ENCODE results near the gene DNAJC8. TPM values are rescaled to one million over a fixed set of nuclear protein-coding genes. Genes with fewer than 3 reads are reported as not detected.

Gene DNAJC8
- total and polyA plus RNA-seq, 10 of the 15 experiments (the other 5 are each of a cell fraction or from before 2014, with no cell fraction given) = 91.2 to 296 (median 152) TPM

DNA sequence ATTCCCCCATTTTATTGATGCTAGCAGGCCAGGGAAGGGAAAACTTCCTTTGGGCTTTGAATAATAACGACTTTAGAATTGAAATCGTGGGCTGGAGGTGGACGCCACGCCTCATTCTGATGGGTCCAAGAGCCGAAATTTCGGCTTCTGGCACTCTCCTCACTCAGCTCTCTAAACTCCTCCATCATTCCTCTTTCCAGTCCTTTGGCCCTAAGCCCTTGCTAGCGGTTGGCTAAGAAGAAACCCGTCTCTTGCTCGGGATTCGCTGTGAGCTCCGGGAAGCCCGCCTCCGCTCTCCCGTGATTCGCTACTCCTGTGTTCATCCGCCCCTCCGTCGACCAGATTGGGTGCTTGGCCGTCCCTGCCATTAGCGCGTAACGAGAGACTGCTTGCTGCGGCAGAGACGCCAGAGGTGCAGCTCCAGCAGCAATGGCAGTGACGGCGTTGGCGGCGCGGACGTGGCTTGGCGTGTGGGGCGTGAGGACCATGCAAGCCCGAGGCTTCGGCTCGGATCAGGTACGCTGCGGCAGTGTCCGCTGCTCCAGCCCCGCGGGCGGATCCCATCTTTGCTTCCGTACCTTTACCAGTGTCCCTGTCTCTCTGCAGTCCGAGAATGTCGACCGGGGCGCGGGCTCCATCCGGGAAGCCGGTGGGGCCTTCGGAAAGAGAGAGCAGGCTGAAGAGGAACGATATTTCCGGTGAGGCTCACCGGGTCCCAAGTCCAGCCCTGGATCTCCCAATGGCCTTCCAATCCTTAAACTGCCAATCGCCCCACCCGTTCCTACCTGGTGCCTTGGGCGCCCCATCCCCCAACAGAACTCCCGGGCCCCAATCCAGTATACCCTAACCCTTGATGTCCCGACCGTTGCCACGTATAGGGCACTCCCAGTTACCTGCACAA, 3.2 kb upstream of the DNAJC8 start, which contains the start of gene ATP5IF1 (continued):
- peak in 1 of 2 experiments; percentile 28; a peak in 1 of 4 replicates for TF ChIP-seq BHLHE40 (IDR thresholded peaks at IDR 0.05; ENCODE audit: borderline replicate concordance in 1 of 2, low read depth in 2 of 2, low read length in 1 of 2)
- peak; percentile 91 for TF ChIP-seq POLR2AphosphoS2 (IDR thresholded peaks at IDR 0.05; ENCODE audit: low read depth, low read length)
- peak; percentile 92; the same call in 1 of the 2 replicates for TF ChIP-seq SMAD5 (IDR thresholded peaks at IDR 0.05; ENCODE audit: low read depth)
- peak; percentile 63 for TF ChIP-seq RFX5 (IDR thresholded peaks at IDR 0.05; ENCODE audit: low read depth, low read length)
- TF ChIP-seq ESRRA (IDR thresholded peaks at IDR 0.05; ENCODE audit: low read length) = peak; percentile 23; the same call in 1 of the 2 replicates
- TF ChIP-seq SUPT20H (IDR thresholded peaks at IDR 0.05; ENCODE audit: borderline replicate concordance, control insufficient read depth, low read depth, low read length) = no peak
- TF ChIP-seq E4F1 (IDR thresholded peaks at IDR 0.05; ENCODE audit: borderline replicate concordance, partially characterized antibody) = no peak
- TF ChIP-seq CHD2 (IDR thresholded peaks at IDR 0.05; ENCODE audit: borderline replicate concordance, low read depth, low read length) = peak; percentile 94
- no peak for TF ChIP-seq ASH2L (IDR thresholded peaks at IDR 0.05; ENCODE audit: borderline replicate concordance, low read depth)
- TF ChIP-seq ETV6 (conservative IDR thresholded peaks at IDR 0.05 in 1 of 2, IDR thresholded peaks at IDR 0.05 in 1 of 2; ENCODE audit: borderline replicate concordance in 1 of 2, low read depth in 1 of 2) = no peak
- TF ChIP-seq KDM1A (IDR thresholded peaks at IDR 0.05; ENCODE audit: borderline replicate concordance) = no peak
- no peak for TF ChIP-seq JUND (IDR thresholded peaks at IDR 0.05; ENCODE audit: low read depth, low read length)
- TF ChIP-seq WRNIP1 (IDR thresholded peaks at IDR 0.05; ENCODE audit: borderline replicate concordance, low read depth, low read length) = no peak
- TF ChIP-seq MEF2B (IDR thresholded peaks at IDR 0.05; ENCODE audit: partially characterized antibody, poor library complexity, severe bottlenecking) = no peak
- TF ChIP-seq ZNF24 (IDR thresholded peaks at IDR 0.05) = no peak
- peak; percentile 88 for TF ChIP-seq NKRF (conservative IDR thresholded peaks at IDR 0.05)
- no peak for TF ChIP-seq ZNF384 (IDR thresholded peaks at IDR 0.05; ENCODE audit: borderline replicate concordance, low read depth, low read length)
- TF ChIP-seq ATF7 (IDR thresholded peaks at IDR 0.05; ENCODE audit: low read depth) = peak; percentile 35; the same call in 1 of the 2 replicates
- no peak for TF ChIP-seq SPI1 (IDR thresholded peaks at IDR 0.05; ENCODE audit: borderline replicate concordance, insufficient read depth, low read depth, low read length)
- TF ChIP-seq PML (IDR thresholded peaks at IDR 0.05; ENCODE audit: low read length) = peak; percentile 85; the same call in 1 of the 2 replicates
- TF ChIP-seq NFXL1 (IDR thresholded peaks at IDR 0.05; ENCODE audit: borderline replicate concordance) = no peak
- TF ChIP-seq RB1 (IDR thresholded peaks at IDR 0.05; ENCODE audit: borderline replicate concordance) = peak; percentile 85; the same call in 1 of the 2 replicates
- peak; percentile 84 for TF ChIP-seq YY1 (IDR thresholded peaks at IDR 0.05; ENCODE audit: low read depth, low read length)
- TF ChIP-seq IKZF1 (conservative IDR thresholded peaks at IDR 0.05) = peak; percentile 58
- peak; percentile 37 for TF ChIP-seq RELA (IDR thresholded peaks at IDR 0.05; ENCODE audit: borderline replicate concordance, partially characterized antibody)
- no peak for TF ChIP-seq NRF1 (conservative IDR thresholded peaks at IDR 0.05; ENCODE audit: low read depth, low read length)

All from GM12878 (cell line).